Endothelial cell (in vitro differentiated cells): Measurements from ENCODE around the gene PPP1R27. TPM values are rescaled to one million over a fixed set of nuclear protein-coding genes. Genes with fewer than 3 reads are reported as not detected.

Experiments
- DNase-seq: peaks from one replicate; pipeline ENCODE4 v3.0.0; 2021; ENCODE audit warnings: low spot score
- H3K27ac Mint-ChIP-seq: one replicate; pipeline ENCODE4 v1.8.0; 2021; ENCODE audit warnings: mixed read lengths, inconsistent platforms; ENCODE audit not compliant: unreplicated experiment
- H3K27me3 Mint-ChIP-seq: one replicate; pipeline ENCODE4 v1.8.0; 2021; ENCODE audit warnings: mild to moderate bottlenecking, moderate library complexity, mixed read lengths, inconsistent platforms; ENCODE audit not compliant: unreplicated experiment
- H3K36me3 Mint-ChIP-seq: one replicate; pipeline ENCODE4 v1.8.0; 2021; ENCODE audit warnings: mild to moderate bottlenecking, low read depth, mixed read lengths, inconsistent platforms; ENCODE audit not compliant: unreplicated experiment
- H3K4me1 Mint-ChIP-seq: one replicate; pipeline ENCODE4 v1.8.0; 2021; ENCODE audit warnings: mild to moderate bottlenecking, mixed read lengths, inconsistent platforms; ENCODE audit not compliant: unreplicated experiment
- H3K4me3 Mint-ChIP-seq: one replicate; pipeline ENCODE4 v1.8.0; 2021; ENCODE audit warnings: mild to moderate bottlenecking, mixed read lengths, inconsistent platforms; ENCODE audit not compliant: unreplicated experiment
- H3K9me3 Mint-ChIP-seq: one replicate; pipeline ENCODE4 v1.8.0; 2021; ENCODE audit warnings: mixed read lengths, inconsistent platforms; ENCODE audit not compliant: unreplicated experiment
- CTCF ChIP-seq: fragments of 200-600 bp; sonication (generic); IDR thresholded peaks from one replicate; pipeline ENCODE4 v1.5.0; 2021; ENCODE audit warnings: antibody characterized with exemption; ENCODE audit not compliant: unreplicated experiment
- total RNA-seq: library from RNA; stranded (reverse); fragmentation: NEBNext Ultra II Directional; extraction: Animal tissue kit (Norgen Biotek cat#: 25700); gene quantifications from one replicate; pipeline ENCODE4 v1.2.1, GENCODE V29; 2021; ENCODE audit not compliant: unreplicated experiment

PPP1R27 gene
- total RNA-seq, 1 donor from 2014 or later, result not detected

DNA sequence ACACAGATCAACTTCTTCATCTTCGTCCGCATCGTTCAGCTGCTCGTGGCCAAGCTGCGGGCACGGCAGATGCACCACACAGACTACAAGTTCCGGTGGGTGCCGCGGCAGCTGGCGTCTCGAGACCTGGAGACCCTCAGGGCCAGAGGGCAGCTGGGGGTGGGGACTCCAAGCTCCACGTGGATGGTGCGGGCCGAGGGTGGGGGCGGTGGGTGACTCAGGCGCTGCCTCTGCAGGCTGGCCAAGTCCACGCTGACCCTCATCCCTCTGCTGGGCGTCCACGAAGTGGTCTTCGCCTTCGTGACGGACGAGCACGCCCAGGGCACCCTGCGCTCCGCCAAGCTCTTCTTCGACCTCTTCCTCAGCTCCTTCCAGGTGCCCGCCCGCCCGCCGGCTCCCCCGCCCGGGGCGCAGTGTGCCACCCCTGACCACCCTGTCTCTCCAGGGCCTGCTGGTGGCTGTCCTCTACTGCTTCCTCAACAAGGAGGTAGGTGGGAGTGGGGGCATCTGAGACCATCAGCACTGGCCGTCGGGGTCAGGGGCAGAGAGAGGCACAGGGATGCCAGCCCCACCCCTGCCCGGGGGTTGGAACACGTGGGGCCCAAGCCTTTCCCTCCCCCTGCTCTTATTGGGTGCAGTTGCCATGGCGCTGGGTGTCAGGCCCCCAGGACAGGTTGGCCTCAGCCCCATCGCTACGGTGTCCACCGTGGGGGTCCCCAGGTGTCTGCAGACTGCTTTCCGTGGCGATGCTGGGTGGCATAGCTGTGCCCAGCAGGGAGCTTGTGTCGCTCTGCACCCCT lies 22.1 kb downstream of the PPP1R27 start:
- Mint-ChIP-seq H3K36me3 (peaks cover 8% of the 10 kb centered on the region), H3K4me3 (no peak overlapping the region), H3K4me1 (no peaks in the 10 kb centered on the region), H3K9me3 (no peaks in the 10 kb centered on the region), H3K27me3 (peaks cover 7% of the 10 kb centered on the region), H3K27ac (no peak overlapping the region)
- DNase-seq, result no peak
- no peak for TF ChIP-seq CTCF

DNA sequence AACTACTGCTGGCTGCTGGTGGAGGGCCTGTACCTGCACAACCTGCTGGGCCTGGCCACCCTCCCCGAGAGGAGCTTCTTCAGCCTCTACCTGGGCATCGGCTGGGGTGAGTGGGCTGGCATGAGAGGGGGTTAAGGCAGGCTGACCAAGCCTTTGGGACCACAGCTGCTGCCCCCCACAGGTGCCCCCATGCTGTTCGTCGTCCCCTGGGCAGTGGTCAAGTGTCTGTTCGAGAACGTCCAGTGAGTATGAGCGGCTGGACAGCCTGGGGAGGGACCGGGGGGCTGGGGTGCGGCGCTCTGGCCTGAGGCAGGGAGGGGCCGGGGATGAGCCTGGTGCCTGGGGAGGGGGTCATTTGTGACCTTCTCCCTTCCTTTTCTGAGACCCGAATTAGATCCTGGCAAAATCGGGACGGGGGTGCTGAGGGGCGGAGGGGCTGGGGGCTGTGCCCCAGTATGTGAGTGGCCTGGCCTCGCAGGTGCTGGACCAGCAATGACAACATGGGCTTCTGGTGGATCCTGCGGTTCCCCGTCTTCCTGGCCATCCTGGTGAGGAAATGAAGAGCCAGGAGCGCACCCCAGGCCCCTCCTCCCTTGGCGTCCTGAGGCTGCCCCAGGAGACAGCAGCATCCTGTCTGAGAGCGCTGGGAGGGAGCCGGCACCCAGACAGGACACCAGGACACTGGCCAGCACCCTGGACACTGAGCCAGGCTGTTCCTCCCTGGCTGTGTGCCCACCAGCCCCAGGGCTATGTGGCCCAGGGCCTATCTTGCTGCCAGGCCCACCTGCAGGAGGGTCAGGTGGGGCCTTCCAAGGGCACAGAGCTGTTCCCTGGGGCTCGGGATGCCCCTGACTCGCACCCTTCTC lies 22.9 kb downstream of the PPP1R27 start:
- Mint-ChIP-seq H3K9me3 (no peaks in the 10 kb centered on the region), H3K27me3 (peaks cover 11% of the 10 kb centered on the region), H3K27ac (no peak overlapping the region), H3K4me3 (no peak overlapping the region), H3K4me1 (no peaks in the 10 kb centered on the region), H3K36me3 (peaks cover 8% of the 10 kb centered on the region)
- TF ChIP-seq CTCF, result no peak
- DNase-seq, result no peak

- Mint-ChIP-seq H3K27ac (no peak overlapping the region), H3K9me3 (no peaks in the 10 kb centered on the region), H3K4me1 (no peaks in the 10 kb centered on the region), H3K4me3 (no peak overlapping the region), H3K27me3 (peaks cover 11% of the 10 kb centered on the region), H3K36me3 (peaks cover 8% of the 10 kb centered on the region)
- no peak for TF ChIP-seq CTCF
- DNase-seq, result no peak
These were observed 23.8 kb downstream of the PPP1R27 start for GRCh38 chr17:81810892-81811704.

DNA sequence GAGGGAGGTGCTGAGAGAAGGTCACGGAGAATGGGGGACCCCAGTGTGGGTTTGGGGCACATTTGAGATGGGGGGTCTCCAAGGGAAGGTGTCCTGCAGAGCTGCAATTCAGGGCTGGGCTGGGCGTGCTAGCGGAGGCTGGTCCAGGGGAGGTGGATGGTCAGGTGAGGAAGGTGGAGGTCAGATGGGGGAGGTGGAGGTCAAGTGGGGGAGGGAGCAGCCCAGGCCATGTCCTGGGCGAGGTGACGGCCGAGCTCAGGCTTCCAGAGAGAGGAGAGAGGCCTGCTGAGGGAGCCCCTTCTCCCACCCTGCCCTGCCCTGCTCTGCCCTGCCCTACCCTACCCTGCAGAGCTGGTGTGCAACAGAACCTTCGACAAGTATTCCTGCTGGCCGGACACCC lies 24.4 kb downstream of the PPP1R27 start:
- no peak for TF ChIP-seq CTCF
- peaks cover 8% of the 10 kb centered on the region for H3K36me3 Mint-ChIP-seq
- DNase-seq, result no peak
- H3K27ac Mint-ChIP-seq, result no peak overlapping the region
- H3K27me3 Mint-ChIP-seq, result peaks cover 11% of the 10 kb centered on the region
- no peaks in the 10 kb centered on the region for H3K4me1 Mint-ChIP-seq
- H3K4me3 Mint-ChIP-seq, result no peak overlapping the region
- H3K9me3 Mint-ChIP-seq, result no peaks in the 10 kb centered on the region
